SH-SY5Y (cell line): ENCODE data around the gene ARHGDIA.

ENCODE experiments used
- GATA2 ChIP-seq: IDR thresholded peaks from 2 replicates; pipeline ENCODE4 v1.6.1; 2011; ENCODE audit warnings: mild to moderate bottlenecking, low read depth, low read length
- GATA3 ChIP-seq: IDR thresholded peaks from 2 replicates; pipeline ENCODE4 v1.6.1; 2011; ENCODE audit warnings: low read depth, mild to moderate bottlenecking, low read length, moderate library complexity

- TF ChIP-seq GATA3 = no peak
- TF ChIP-seq GATA2 = no peak
Measured at GRCh38 chr17:81903896-81904599, 32.9 kb upstream of the ARHGDIA start.
